ENCODE data around the gene NCR3LG1.

NCR3LG1 gene

DNA sequence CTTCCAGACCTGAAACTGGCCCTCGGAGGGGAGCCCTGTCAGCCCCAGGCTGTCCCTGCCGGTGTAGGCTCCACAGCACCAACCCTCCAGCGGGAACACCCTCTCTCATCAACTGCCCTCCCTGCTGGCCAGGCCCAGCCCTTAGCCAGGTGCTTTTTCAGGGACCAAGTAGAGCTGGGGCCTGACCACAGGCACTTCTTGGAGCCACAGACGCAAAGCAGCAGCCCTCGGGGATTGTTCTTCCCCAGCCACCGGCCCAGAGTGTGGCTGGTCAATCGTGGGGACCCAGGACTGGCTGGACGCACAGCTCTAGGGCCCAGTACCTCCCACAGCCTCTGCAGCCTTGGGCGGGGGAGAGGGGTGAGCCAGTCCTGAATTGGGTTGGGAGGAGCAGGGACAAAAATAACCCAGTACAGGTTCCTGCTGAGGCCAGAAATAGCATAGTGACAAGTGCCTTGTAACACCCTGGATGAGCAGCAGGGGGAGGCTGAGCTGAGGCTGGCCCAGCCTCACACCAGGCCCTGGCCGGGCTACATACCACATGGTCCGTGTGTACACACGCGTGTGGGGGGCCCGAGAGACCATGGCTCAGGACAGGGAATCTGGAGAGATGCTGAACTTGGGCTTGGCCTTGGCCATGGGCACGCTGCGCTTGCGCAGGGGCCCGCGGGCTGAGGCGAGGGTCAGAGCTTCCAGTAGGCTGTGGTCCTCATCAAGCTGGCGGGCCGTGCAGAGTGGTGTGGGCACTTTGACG lies 34.9 kb downstream of the NCR3LG1 start:
- Histone ChIP-seq H3K4me3 (replicated peaks; ENCODE audit: insufficient read depth, low read length) (no peak overlapping the region), H3K27me3 (ENCODE audit: insufficient read depth, poor library complexity, severe bottlenecking) (peaks cover 1% of the 10 kb centered on the region), H3K27ac (replicated peaks) (no peak overlapping the region)
- peak; percentile 49 to 67 for DNase-seq (ENCODE audit: low read depth in 1 of 2, low spot score in 1 of 2)
- TF ChIP-seq POLR2AphosphoS5 (IDR thresholded peaks at IDR 0.05; ENCODE audit: low read depth) = no peak
- TF ChIP-seq, protein P1, sequence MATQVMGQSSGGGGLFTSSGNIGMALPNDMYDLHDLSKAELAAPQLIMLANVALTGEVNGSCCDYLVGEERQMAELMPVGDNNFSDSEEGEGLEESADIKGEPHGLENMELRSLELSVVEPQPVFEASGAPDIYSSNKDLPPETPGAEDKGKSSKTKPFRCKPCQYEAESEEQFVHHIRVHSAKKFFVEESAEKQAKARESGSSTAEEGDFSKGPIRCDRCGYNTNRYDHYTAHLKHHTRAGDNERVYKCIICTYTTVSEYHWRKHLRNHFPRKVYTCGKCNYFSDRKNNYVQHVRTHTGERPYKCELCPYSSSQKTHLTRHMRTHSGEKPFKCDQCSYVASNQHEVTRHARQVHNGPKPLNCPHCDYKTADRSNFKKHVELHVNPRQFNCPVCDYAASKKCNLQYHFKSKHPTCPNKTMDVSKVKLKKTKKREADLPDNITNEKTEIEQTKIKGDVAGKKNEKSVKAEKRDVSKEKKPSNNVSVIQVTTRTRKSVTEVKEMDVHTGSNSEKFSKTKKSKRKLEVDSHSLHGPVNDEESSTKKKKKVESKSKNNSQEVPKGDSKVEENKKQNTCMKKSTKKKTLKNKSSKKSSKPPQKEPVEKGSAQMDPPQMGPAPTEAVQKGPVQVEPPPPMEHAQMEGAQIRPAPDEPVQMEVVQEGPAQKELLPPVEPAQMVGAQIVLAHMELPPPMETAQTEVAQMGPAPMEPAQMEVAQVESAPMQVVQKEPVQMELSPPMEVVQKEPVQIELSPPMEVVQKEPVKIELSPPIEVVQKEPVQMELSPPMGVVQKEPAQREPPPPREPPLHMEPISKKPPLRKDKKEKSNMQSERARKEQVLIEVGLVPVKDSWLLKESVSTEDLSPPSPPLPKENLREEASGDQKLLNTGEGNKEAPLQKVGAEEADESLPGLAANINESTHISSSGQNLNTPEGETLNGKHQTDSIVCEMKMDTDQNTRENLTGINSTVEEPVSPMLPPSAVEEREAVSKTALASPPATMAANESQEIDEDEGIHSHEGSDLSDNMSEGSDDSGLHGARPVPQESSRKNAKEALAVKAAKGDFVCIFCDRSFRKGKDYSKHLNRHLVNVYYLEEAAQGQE (IDR thresholded peaks at IDR 0.05; ENCODE audit: insufficient replicate concordance, low read depth) = no peak
- no peak for TF ChIP-seq GABPA (IDR thresholded peaks at IDR 0.05; ENCODE audit: low read depth)
- no peak for TF ChIP-seq SPI1 (IDR thresholded peaks at IDR 0.05; ENCODE audit: borderline replicate concordance, low read depth)
- TF ChIP-seq, protein P2, sequence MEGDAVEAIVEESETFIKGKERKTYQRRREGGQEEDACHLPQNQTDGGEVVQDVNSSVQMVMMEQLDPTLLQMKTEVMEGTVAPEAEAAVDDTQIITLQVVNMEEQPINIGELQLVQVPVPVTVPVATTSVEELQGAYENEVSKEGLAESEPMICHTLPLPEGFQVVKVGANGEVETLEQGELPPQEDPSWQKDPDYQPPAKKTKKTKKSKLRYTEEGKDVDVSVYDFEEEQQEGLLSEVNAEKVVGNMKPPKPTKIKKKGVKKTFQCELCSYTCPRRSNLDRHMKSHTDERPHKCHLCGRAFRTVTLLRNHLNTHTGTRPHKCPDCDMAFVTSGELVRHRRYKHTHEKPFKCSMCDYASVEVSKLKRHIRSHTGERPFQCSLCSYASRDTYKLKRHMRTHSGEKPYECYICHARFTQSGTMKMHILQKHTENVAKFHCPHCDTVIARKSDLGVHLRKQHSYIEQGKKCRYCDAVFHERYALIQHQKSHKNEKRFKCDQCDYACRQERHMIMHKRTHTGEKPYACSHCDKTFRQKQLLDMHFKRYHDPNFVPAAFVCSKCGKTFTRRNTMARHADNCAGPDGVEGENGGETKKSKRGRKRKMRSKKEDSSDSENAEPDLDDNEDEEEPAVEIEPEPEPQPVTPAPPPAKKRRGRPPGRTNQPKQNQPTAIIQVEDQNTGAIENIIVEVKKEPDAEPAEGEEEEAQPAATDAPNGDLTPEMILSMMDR (IDR thresholded peaks at IDR 0.05; ENCODE audit: insufficient read depth, low read length) = peak; percentile 85

DNA sequence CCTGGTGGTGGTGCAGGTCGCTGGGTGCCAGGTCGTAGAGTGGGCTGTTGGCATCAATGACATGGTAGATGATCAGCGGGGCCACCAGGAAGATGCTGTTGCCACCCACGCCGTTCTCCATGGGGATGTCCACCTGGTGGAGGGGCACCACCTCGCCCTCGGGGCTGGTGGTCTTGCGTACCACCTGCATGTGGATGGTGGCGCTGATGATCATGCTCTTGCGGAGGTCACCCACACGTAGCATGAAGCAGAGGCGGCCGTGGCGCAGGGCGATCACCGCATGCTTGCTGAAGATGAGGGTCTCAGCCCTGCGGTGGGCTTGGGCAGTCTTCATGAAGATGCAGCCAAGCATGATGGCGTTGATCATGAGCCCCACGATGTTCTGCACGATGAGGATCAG lies 35.7 kb downstream of the NCR3LG1 start:
- no peak for TF ChIP-seq POLR2AphosphoS5 (IDR thresholded peaks at IDR 0.05; ENCODE audit: low read depth)
- TF ChIP-seq, protein P2 (IDR thresholded peaks at IDR 0.05; ENCODE audit: insufficient read depth, low read length) = no peak
- TF ChIP-seq, protein P1 (IDR thresholded peaks at IDR 0.05; ENCODE audit: insufficient replicate concordance, low read depth) = no peak
- TF ChIP-seq GABPA (IDR thresholded peaks at IDR 0.05; ENCODE audit: low read depth) = no peak
- TF ChIP-seq SPI1 (IDR thresholded peaks at IDR 0.05; ENCODE audit: borderline replicate concordance, low read depth) = no peak
- Histone ChIP-seq H3K27me3 (ENCODE audit: insufficient read depth, poor library complexity, severe bottlenecking) (peaks cover 2% of the 10 kb centered on the region), H3K27ac (replicated peaks) (no peak overlapping the region), H3K4me3 (replicated peaks; ENCODE audit: insufficient read depth, low read length) (no peak overlapping the region)
- DNase-seq (ENCODE audit: low read depth in 1 of 2, low spot score in 1 of 2) = no peak

DNA sequence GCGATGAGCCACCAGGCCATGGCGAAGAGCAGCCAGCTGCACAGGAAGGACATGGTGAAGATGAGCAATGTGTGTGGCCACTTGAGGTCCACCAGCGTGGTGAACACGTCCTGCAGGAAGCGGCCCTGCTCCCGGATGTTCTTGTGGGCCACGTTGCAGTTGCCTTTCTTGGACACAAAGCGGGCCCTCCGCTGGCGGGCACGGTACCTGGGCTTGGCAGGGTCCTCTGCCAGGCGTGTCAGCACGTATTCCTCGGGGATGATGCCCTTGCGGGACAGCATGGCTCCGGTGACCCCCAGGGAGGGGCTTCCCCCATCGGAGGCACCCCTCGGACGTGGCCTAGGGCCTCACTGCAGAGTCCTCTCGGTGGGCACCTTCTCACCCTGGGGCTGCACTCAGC lies 36.2 kb downstream of the NCR3LG1 start:
- TF ChIP-seq, protein P2 (IDR thresholded peaks at IDR 0.05; ENCODE audit: insufficient read depth, low read length) = no peak
- TF ChIP-seq POLR2AphosphoS5 (IDR thresholded peaks at IDR 0.05; ENCODE audit: low read depth) (no peak), SPI1 (IDR thresholded peaks at IDR 0.05; ENCODE audit: borderline replicate concordance, low read depth) (no peak), GABPA (IDR thresholded peaks at IDR 0.05; ENCODE audit: low read depth) (no peak)
- TF ChIP-seq, protein P1 (IDR thresholded peaks at IDR 0.05; ENCODE audit: insufficient replicate concordance, low read depth) = no peak
- Histone ChIP-seq H3K27me3 (ENCODE audit: insufficient read depth, poor library complexity, severe bottlenecking) (peaks cover 2% of the 10 kb centered on the region), H3K27ac (replicated peaks) (no peak overlapping the region), H3K4me3 (replicated peaks; ENCODE audit: insufficient read depth, low read length) (no peak overlapping the region)
- DNase-seq (ENCODE audit: low read depth in 1 of 2, low spot score in 1 of 2) = no peak
